Measurements from ENCODE around the gene CLTCL1.

DNA sequence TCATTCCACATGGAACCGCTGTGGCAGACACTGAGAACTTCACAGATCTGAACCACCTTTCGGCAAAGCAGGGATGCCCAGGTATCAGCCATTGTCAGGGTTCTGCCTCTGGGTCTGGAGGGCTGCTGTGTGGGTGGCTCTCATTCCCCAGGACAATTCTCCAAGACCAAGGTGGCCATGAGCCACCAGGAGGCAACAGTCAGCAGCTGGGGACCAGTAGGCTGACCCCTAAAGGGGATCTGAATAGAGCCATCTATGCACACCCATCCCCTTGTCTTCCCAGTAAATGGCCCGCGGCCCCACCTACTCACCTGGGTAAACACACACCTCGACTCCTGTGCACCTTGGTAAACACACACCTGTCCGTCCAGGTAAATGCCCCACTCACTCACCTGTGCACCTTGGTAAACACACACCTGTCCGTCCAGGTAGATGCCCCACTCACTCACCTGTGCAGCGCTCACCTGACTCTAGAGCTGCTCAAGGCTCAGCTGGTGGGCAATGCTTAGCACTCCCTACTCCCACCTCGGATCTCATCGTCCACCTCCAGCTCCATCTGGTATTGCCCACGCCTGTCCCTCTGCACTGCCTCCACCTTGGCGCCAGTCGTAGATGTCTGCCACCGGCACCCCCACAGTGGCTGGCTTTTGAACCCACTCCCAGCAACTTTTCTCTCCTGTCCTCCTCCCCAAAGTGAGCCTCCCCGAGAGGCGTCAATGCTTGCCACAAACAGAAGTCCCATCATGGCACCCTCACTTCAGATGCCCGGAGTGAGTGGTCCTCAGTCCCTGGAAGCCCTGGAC lies 123.2 kb downstream of the CLTCL1 start:
- TF ChIP-seq, protein P1, sequence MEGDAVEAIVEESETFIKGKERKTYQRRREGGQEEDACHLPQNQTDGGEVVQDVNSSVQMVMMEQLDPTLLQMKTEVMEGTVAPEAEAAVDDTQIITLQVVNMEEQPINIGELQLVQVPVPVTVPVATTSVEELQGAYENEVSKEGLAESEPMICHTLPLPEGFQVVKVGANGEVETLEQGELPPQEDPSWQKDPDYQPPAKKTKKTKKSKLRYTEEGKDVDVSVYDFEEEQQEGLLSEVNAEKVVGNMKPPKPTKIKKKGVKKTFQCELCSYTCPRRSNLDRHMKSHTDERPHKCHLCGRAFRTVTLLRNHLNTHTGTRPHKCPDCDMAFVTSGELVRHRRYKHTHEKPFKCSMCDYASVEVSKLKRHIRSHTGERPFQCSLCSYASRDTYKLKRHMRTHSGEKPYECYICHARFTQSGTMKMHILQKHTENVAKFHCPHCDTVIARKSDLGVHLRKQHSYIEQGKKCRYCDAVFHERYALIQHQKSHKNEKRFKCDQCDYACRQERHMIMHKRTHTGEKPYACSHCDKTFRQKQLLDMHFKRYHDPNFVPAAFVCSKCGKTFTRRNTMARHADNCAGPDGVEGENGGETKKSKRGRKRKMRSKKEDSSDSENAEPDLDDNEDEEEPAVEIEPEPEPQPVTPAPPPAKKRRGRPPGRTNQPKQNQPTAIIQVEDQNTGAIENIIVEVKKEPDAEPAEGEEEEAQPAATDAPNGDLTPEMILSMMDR (IDR thresholded peaks at IDR 0.05), result no peak
- no peak for TF ChIP-seq POLR2AphosphoS5 (IDR thresholded peaks at IDR 0.05)
- no peak for TF ChIP-seq POLR2A (IDR thresholded peaks at IDR 0.05)
- TF ChIP-seq EP300 (IDR thresholded peaks at IDR 0.05), result no peak
